ENCODE measurements around the gene RNF14. TPM values are rescaled to one million over a fixed set of nuclear protein-coding genes. Genes with fewer than 3 reads are reported as not detected.

Gene RNF14
- total RNA-seq, 4 donors from 2014 or later: 33.8 to 53.5 (median 45.7) TPM

GRCh38 chr5:141926434-141926833 is 42.5 kb upstream of the RNF14 start:
- DNase-seq (ENCODE audit: low spot score in 2 of 2): no peak
- Histone ChIP-seq H3K9me3 (no peaks in the 10 kb centered on the region), H3K27ac (no peak overlapping the region), H3K4me3 (no peak overlapping the region), H3K4me1 (peaks cover 20% of the 10 kb centered on the region), H3K36me3 (peaks cover 60% of the 10 kb centered on the region), H3K27me3 (no peaks in the 10 kb centered on the region)
- 81% methylated on average over 2 of the region's 2 CpGs for WGBS
- TF ChIP-seq, protein P1, sequence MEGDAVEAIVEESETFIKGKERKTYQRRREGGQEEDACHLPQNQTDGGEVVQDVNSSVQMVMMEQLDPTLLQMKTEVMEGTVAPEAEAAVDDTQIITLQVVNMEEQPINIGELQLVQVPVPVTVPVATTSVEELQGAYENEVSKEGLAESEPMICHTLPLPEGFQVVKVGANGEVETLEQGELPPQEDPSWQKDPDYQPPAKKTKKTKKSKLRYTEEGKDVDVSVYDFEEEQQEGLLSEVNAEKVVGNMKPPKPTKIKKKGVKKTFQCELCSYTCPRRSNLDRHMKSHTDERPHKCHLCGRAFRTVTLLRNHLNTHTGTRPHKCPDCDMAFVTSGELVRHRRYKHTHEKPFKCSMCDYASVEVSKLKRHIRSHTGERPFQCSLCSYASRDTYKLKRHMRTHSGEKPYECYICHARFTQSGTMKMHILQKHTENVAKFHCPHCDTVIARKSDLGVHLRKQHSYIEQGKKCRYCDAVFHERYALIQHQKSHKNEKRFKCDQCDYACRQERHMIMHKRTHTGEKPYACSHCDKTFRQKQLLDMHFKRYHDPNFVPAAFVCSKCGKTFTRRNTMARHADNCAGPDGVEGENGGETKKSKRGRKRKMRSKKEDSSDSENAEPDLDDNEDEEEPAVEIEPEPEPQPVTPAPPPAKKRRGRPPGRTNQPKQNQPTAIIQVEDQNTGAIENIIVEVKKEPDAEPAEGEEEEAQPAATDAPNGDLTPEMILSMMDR (IDR thresholded peaks at IDR 0.05): no peak

DNA sequence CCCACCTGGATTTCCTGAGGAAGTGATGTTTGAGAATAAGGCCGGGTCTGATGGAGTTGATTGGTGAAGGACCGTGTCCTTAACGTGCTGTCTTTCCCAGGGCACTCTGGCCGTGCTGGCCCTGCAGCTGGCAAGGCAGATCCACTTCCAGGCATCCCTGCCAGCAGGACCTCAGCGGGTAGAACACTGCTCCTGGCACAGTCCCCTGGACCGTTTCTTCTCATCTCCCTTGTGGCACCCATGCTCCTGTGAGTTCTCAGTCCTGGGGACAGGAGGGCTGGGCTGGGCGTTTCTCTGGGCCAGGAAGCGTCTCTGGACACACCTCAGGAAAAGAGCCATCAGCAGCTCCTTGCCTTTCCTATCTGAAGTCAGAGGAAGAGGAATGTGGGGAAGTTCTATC is 40.9 kb upstream of the RNF14 start:
- Histone ChIP-seq H3K27ac (no peak overlapping the region), H3K27me3 (no peaks in the 10 kb centered on the region), H3K9me3 (no peaks in the 10 kb centered on the region), H3K36me3 (peaks cover 72% of the 10 kb centered on the region), H3K4me3 (no peak overlapping the region), H3K4me1 (peaks cover 13% of the 10 kb centered on the region)
- no peak for DNase-seq (ENCODE audit: low spot score in 2 of 2)
- WGBS: 77% methylated on average over 8 of the region's 8 CpGs
- TF ChIP-seq POLR2A (IDR thresholded peaks at IDR 0.05) (no peak), EP300 (IDR thresholded peaks at IDR 0.05) (no peak), POLR2AphosphoS5 (IDR thresholded peaks at IDR 0.05) (no peak)
- TF ChIP-seq, protein P1 (IDR thresholded peaks at IDR 0.05): no peak

GRCh38 chr5:141929398-141930058 is 39.4 kb upstream of the RNF14 start:
- Histone ChIP-seq H3K4me3 (no peak overlapping the region), H3K9me3 (no peaks in the 10 kb centered on the region), H3K36me3 (peaks cover 86% of the 10 kb centered on the region), H3K27me3 (no peaks in the 10 kb centered on the region), H3K4me1 (peaks cover 9% of the 10 kb centered on the region), H3K27ac (no peak overlapping the region)
- no peak for DNase-seq (ENCODE audit: low spot score in 2 of 2)
- TF ChIP-seq POLR2A (IDR thresholded peaks at IDR 0.05): no peak
- TF ChIP-seq, protein P1 (IDR thresholded peaks at IDR 0.05): no peak
- TF ChIP-seq POLR2AphosphoS5 (IDR thresholded peaks at IDR 0.05): no peak
- TF ChIP-seq EP300 (IDR thresholded peaks at IDR 0.05): no peak
- 91% methylated on average over 19 of the region's 19 CpGs for WGBS

- no peak for TF ChIP-seq POLR2AphosphoS5 (IDR thresholded peaks at IDR 0.05)
- TF ChIP-seq, protein P1 (IDR thresholded peaks at IDR 0.05): no peak
- no peak for TF ChIP-seq EP300 (IDR thresholded peaks at IDR 0.05)
- no peak for TF ChIP-seq POLR2A (IDR thresholded peaks at IDR 0.05)
- H3K9me3 ChIP-seq: no peaks in the 10 kb centered on the region
- WGBS: 87% methylated on average over 5 of the region's 5 CpGs
- H3K27ac ChIP-seq: no peak overlapping the region
- peaks cover 93% of the 10 kb centered on the region for H3K36me3 ChIP-seq
- no peaks in the 10 kb centered on the region for H3K27me3 ChIP-seq
- no peak for DNase-seq (ENCODE audit: low spot score in 2 of 2)
- peaks cover 7% of the 10 kb centered on the region for H3K4me1 ChIP-seq
- no peak overlapping the region for H3K4me3 ChIP-seq
Measured at GRCh38 chr5:141931694-141932093, 37.2 kb upstream of the RNF14 start.

- H3K36me3 ChIP-seq: peaks cover 93% of the 10 kb centered on the region
- TF ChIP-seq POLR2A (IDR thresholded peaks at IDR 0.05) (no peak), EP300 (IDR thresholded peaks at IDR 0.05) (no peak), POLR2AphosphoS5 (IDR thresholded peaks at IDR 0.05) (no peak)
- TF ChIP-seq, protein P1 (IDR thresholded peaks at IDR 0.05): no peak
- no peak for DNase-seq (ENCODE audit: low spot score in 2 of 2)
- peaks cover 7% of the 10 kb centered on the region for H3K4me1 ChIP-seq
- 85% methylated on average over 7 of the region's 7 CpGs for WGBS
- H3K9me3 ChIP-seq: no peaks in the 10 kb centered on the region
- no peak overlapping the region for H3K27ac ChIP-seq
- H3K4me3 ChIP-seq: no peak overlapping the region
- H3K27me3 ChIP-seq: no peaks in the 10 kb centered on the region
Measured at GRCh38 chr5:141933151-141933550, 35.8 kb upstream of the RNF14 start.
